ENCODE data around the gene MRPL34. TPM values are rescaled to one million over a fixed set of nuclear protein-coding genes. Genes with fewer than 3 reads are reported as not detected.

MRPL34 gene
- total and polyA plus RNA-seq, 4 donors, result 22.3 to 137 (median 93.4) TPM

GRCh38 chr19:17340871-17341357, 35.2 kb downstream of the MRPL34 start:
- H3K27me3 ChIP-seq (ENCODE audit: control insufficient read depth in 3 of 3, insufficient read depth in 3 of 3, low read length in 2 of 3), result no peaks in the 10 kb centered on the region
- DNase-seq (no peak), ATAC-seq (ENCODE audit: insufficient read depth, low FRiP score) (no peak)
- H3K9ac ChIP-seq (ENCODE audit: insufficient read depth in 1 of 2, low read length in 2 of 2), result no peak overlapping the region
- WGBS, 2 donors, result 79 to 84% methylated on average over 17 of the region's 17 CpGs
- TF ChIP-seq CTCF (IDR thresholded peaks at IDR 0.05; ENCODE audit: control extremely low read depth, extremely low read depth), result no peak
- peaks cover 0 to 11% (median 5%) of the 10 kb centered on the region in 5 donors for H3K4me1 ChIP-seq (ENCODE audit: control insufficient read depth in 5 of 5, insufficient read depth in 5 of 5, low read length in 5 of 5)
- peaks cover 0 to 8% (median 2%) of the 10 kb centered on the region in 4 donors for H3K36me3 ChIP-seq (ENCODE audit: control insufficient read depth in 4 of 4, insufficient read depth in 4 of 4, low read length in 4 of 4)
- H3K9me3 ChIP-seq (ENCODE audit: control insufficient read depth in 4 of 4, insufficient read depth in 3 of 4, low read length in 3 of 4), result no peaks in the 10 kb centered on the region
- H3K27ac ChIP-seq (ENCODE audit: low read depth in 1 of 2, low read length in 1 of 2), result no peak overlapping the region
- no peak overlapping the region for H3K4me3 ChIP-seq

DNA sequence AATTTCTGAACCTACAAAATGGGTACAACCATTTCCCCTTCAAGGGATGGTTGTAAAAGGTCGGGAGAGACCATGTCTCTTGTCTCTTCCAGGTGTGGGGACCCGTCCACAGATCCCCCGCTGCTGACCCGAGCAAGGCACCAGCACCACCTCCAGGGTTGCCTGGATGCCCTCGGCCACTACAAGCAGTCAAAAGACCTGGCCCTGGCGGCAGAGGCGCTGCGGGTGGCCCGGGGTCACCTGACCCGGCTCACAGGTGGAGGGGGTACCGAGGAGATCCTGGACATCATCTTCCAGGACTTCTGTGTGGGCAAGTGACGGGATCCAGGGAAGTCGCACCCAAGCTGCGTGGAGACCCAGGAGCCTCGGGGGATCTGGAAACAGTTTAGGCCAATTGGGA, 35.7 kb downstream of the MRPL34 start:
- no peak for TF ChIP-seq CTCF (IDR thresholded peaks at IDR 0.05; ENCODE audit: control extremely low read depth, extremely low read depth)
- H3K4me3 ChIP-seq, result no peak overlapping the region
- no peaks in the 10 kb centered on the region for H3K9me3 ChIP-seq (ENCODE audit: control insufficient read depth in 4 of 4, insufficient read depth in 3 of 4, low read length in 3 of 4)
- peaks cover 0 to 11% (median 5%) of the 10 kb centered on the region in 5 donors for H3K4me1 ChIP-seq (ENCODE audit: control insufficient read depth in 5 of 5, insufficient read depth in 5 of 5, low read length in 5 of 5)
- no peaks in the 10 kb centered on the region for H3K27me3 ChIP-seq (ENCODE audit: control insufficient read depth in 3 of 3, insufficient read depth in 3 of 3, low read length in 2 of 3)
- 95% methylated on average over 15 of the region's 15 CpGs for WGBS, 2 donors
- H3K9ac ChIP-seq (ENCODE audit: insufficient read depth in 1 of 2, low read length in 2 of 2), result no peak overlapping the region
- ATAC-seq (ENCODE audit: insufficient read depth, low FRiP score) (no peak), DNase-seq (no peak)
- H3K27ac ChIP-seq (ENCODE audit: low read depth in 1 of 2, low read length in 1 of 2), result no peak overlapping the region
- H3K36me3 ChIP-seq (ENCODE audit: control insufficient read depth in 4 of 4, insufficient read depth in 4 of 4, low read length in 4 of 4), result peaks cover 0 to 8% (median 2%) of the 10 kb centered on the region in 4 donors

DNA sequence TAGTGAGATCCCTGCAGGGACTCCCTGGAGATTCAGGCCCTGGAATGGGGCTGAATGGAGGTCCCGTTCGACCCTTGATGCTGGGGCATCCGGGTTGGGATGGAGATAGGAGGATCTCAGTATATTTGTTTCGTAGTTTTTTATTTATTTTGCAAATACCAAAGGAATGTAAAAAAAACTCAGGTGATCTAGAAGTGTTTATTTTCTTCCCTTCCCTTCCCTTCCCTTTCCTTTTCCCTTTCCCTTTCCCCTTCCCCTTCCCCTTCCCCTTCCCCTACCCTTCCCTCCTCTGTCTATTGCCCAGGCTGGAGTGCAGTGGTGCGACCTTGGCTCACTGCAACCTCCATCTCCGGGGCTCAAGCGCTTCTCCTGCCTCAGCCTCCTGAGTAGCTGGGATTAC, 36.2 kb downstream of the MRPL34 start:
- H3K27me3 ChIP-seq (ENCODE audit: control insufficient read depth in 3 of 3, insufficient read depth in 3 of 3, low read length in 2 of 3), result no peaks in the 10 kb centered on the region
- H3K4me1 ChIP-seq (ENCODE audit: control insufficient read depth in 5 of 5, insufficient read depth in 5 of 5, low read length in 5 of 5), result peaks cover 0 to 11% (median 6%) of the 10 kb centered on the region in 5 donors
- H3K36me3 ChIP-seq (ENCODE audit: control insufficient read depth in 4 of 4, insufficient read depth in 4 of 4, low read length in 4 of 4), result peaks cover 0 to 8% (median 2%) of the 10 kb centered on the region in 4 donors
- H3K9ac ChIP-seq (ENCODE audit: insufficient read depth in 1 of 2, low read length in 2 of 2), result no peak overlapping the region
- WGBS, 2 donors, result 88% methylated on average over 7 of the region's 7 CpGs
- H3K9me3 ChIP-seq (ENCODE audit: control insufficient read depth in 4 of 4, insufficient read depth in 3 of 4, low read length in 3 of 4), result no peaks in the 10 kb centered on the region
- no peak for ATAC-seq (ENCODE audit: insufficient read depth, low FRiP score)
- no peak for DNase-seq
- H3K4me3 ChIP-seq, result no peak overlapping the region
- TF ChIP-seq CTCF (IDR thresholded peaks at IDR 0.05; ENCODE audit: control extremely low read depth, extremely low read depth), result no peak
- no peak overlapping the region for H3K27ac ChIP-seq (ENCODE audit: low read depth in 1 of 2, low read length in 1 of 2)
